AG08396 (cell line): ENCODE measurements around the gene CELSR1.
"Not testable (repeated sequence)": the region's sequence is repeated elsewhere in the genome, so short reads cannot be mapped to it uniquely, and the experiment has no call there.

Experiments used
- DNase-seq: peaks from one replicate; pipeline ENCODE4 v3.0.0; 2012; ENCODE audit warnings: low spot score, mixed read lengths

Gene CELSR1

DNA sequence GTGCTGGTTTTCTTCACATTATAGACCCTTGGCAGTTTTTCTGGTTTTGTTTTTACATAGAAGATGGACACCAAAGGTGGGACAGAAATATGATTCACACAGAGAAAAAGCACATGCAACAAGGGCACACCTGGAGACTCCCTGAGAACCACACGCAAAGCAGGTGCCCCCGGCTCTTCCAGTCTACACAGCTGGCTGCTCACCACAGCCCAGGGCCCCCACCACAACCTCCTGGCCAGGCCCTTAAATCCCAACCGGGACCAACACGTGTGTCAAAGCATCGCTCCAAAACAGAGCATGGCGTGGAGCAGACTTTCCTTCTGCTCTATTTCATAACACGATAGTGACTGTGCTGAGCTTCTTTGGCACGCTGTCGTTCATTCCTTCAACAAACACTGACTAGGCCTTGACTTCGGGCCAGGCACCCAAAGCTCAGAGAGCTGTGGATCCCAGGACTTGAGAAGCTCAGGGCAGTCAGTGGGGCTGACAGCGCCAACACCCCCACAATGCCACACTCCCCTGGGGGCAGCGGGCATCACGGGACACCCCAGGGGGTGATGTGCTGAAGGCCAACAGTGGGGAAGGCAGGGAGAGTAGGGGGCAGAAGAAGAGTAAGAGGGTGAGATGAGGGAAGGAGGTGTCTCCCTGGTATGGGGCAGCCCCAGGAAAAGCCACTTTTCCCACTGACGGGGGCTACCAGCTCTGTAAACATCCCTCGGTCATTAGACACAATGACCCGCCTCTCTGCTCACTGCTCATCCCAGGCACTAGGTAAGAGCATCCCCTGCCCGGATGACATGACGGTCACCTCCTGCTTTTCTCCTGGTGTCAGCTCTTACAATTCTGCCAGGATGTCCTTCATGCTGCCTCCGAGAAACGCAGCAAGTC lies 26.0 kb downstream of the CELSR1 start:
- no peak for DNase-seq

DNA sequence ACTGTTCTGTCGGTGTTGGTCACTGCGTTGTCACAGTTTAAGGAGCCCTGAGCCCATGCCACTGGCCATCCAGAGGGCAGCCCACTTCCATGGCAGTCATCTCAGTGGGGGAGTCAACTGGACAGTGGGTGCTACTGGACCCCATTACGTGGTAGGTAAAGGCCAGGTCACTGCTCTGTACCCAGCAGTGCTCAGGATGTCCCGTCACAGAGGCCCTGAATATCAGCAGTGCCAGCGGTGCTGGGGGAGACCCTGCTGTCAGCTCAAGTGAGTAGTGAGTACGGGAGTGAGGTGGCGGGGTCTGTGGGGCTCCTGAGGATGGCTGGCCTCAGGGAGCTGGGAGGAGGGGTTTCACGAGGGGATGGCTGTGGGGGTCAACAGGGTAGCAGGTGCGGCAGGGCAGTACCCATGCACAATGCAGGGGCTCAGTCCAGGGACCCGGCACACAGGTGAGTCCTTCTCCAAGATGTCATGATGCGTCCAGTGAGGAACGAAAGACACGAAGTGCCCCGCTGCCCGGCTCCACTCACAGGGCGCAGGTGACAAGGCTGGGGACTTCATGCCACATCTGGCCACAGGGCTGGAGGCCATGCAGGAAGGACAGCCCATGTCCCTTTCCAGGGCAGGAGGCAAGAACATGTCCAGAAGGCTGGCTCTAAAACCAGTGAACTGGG lies 27.9 kb downstream of the CELSR1 start:
- DNase-seq = no peak

DNA sequence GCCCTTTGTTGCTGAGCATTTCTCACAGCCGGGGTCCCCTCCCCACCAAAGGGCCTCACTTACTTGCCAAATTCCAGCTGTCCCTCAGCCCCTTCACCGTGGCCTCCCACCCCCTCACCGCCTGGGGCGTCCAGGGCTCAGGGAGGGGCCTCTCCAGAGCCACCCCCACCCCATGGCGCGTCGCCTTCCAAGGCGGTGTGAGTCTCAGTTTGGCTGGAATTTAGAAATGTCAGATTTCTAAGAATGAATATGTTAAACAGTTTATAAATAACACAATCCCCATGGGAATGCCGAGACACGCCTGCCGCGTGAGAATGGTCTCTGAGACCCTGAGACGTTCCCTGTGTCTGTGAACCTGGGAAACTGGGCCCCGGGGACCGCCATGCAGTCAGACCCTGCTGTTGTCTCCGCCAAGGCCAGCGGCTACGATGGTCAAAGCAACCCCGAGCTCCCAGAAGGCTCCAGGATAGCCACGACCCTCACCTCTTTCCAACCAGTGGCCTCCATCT lies 28.9 kb downstream of the CELSR1 start:
- DNase-seq = no peak

DNA sequence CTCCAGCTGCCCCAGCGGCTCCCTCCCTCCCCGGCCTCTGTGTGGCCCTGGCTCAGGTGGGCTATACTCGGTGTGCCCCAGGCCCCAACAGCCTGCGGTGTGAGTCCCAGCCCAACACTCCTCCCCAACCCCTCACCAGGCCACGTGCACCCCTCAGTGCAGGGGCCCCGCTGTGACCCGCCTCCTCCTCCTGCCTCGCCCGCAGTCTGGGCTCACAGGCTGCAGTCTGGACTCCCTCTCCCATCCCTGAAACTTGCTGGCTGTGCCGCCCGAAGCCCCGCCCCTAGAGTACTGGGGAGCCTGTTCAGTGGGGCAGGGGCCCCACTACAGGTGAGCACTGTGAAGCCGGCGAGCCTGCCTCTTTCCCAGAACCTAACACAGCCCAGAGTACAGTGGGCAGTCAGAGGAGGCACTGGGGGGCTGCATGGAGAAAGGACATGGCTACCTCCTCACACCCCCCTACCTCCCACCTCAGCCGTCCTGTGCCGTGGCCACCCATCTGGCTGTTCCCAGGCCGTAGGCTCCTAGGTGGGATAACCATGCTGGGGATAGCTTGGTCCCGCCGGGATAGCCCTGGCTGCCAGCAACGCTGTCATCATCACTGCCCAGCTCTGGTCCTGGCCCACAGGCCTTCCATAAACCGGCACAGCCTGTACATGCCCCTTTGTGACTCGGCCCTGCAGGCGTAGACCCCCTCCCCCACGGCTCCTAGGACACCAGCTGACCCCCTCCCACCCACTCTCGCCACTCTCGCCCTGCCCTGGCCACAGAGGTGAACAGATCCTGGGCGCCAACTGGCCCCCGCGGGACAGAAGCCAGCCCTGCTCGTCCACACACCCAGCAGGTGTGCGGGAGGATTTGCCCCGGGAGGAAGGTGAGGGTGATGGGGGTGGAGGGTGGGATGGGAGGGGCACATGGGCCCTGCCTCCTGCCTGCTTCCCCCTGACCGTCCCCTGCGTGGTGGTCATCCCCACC lies 29.7 kb downstream of the CELSR1 start:
- no peak for DNase-seq

DNA sequence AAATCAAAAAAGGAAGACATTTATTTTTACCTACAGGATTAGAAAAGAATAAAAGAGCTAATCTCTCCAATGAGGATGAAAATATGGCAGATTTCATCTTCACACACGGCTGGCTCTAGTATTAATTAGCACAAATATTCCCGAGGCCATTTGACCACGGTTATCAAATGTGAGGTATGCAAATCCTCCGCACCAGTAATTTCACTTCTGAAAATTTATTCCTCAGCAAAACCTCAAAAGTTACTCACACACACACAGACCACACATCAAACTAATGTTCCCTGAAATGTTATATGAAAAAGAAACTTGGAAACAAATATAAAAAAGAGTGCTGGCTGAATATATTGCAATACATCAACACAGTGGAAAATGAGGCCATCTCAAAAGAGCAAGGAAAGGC lies 32.8 kb downstream of the CELSR1 start:
- DNase-seq = no peak

DNA sequence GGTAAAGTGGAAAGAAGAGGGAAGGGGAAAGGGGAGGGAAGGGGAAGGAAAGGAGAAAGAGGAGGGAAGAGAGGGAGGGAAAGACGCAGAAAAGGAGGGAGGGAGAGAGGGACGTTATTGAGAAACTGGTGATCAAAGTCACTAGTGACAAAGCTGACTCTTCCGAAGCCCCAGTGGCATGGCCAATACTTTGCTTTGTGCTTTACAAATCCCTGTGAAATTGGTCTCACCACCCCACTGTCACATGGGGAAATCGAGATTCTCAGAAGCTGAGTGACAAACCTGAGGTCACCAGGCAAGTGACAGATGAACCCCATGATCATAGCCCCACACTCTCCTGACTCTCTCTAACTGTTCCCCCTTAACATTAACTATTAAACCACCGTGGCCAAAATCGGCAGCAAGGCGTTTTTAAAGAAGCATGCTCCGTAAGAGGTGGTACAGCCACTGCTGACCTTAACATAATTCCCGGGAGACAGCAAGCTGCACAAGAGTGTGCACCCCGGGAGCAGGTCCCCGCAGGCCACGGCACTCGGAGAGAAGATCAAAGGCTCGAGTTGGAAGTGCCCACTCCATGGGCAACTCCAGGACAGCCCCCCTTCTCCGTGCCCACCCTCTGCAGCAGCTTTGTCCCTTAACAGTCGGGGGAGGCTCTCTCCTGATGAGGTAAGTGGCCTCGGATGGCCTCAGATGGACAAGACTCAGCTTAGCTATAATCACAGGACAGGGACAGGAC lies 34.8 kb downstream of the CELSR1 start:
- DNase-seq = no peak

DNA sequence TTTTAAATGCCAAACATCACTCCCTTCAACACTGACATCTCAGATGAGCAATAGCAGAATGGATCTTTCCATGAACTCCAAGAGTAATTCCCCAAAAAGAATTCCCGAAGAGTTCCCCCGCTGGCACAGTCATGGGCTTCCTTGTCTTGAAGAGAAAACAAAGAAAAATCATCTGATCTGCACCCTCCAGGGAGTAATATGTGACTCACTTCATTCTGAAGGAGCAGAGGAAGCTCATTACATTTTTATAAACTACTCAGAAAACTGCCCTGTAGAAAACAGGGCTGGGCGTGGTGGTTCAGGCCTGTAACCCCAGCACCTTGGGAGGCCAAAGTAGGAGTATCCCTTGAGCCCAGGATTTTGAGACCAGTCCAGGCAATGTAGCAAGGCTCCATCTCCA lies 35.7 kb downstream of the CELSR1 start:
- DNase-seq = peak; percentile 63

DNA sequence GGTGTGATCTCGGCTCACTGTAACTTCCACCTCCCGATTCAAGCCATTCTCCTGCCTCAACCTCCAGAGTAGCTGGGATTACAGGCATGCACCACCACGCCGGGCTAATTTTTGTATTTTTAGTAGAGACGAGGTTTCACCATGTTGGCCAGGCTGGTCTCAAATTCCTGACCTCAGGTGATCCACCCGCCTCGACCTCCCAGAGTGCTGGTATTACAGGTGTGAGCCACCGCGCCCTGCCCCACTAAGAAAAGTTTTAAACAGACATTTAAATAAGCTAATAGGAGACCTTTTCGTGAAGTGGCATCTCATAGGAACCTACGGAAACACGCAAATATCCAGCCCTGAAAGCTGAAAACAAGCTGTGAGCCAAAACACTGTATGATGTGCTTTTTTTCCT lies 36.2 kb downstream of the CELSR1 start:
- DNase-seq = not testable (repeated sequence)

DNA sequence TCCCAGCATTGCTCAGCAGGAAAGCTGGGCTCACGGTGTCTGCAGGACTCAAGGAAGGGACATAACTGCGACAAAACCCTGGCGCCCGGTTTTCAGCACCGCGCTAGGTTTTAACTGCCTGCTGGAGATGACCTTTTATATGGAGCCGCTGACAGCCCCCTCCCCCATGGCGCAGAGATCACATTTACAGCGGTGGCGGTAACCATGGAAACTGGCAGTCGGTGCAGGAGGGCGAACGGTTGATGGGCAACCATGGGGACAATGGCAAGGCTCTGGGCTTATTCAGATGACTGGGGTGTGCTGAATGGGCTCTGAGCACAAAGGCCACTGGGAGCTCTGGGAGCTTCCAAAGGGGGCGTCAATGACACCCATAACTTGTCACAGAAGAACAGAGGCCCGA lies 37.2 kb downstream of the CELSR1 start:
- DNase-seq = no peak

DNA sequence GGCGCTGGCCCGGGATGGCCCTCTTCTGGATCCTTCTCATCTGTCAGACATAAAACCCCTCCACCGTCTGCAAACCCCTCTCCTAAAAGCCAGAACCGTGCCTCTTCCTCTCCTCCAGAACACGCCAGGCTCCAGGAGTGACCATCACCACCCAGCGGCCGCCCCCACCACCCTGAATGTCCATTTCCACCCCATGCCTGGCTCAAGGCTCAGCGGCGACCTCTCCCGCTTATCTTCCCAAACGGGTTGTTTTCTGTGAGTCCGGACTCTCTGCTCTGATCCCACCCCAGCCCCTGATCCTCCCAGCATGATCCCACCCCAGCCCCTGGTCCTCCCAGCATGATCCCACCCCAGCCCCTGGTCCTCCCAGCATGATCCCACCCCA lies 37.6 kb downstream of the CELSR1 start:
- DNase-seq = no peak

DNA sequence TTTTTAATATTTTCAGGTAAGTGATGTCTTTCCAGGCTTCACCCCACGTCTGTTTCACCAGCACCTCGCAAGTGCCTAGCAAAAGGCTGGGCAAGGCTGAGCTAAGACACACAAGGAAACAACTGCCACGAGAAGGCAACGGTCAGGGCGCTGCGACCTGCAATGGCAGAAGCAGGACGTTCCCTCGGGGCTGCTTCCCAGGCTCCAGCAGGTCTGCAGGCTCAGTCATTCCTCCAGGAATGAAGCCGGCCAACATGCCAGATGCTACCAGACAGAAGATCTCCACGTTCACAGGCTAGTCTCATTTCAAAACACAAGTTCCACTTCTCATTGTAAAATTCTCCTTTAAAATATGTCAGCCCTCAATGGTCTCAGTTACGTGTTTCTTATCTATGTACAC lies 45.5 kb downstream of the CELSR1 start:
- no peak for DNase-seq

DNA sequence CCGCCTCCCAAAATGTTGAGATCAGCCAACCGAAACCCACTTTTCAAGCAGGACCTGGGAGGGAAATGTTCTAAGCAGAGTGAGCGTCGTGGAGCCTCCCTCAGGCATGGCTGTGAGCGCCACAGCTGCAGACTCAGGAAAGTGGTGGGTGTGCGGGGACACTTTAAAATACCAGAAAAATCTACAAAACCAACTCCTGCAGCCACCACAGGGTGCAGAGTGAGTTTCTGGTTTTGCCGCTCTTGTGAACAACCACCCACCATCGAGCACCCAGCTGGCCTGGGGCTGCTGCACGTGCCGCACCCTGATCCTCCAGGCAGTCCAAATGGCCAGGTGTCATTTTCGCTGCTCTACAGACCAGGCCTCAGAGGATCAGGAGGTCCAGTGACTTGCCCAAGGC lies 46.9 kb downstream of the CELSR1 start:
- DNase-seq = no peak

DNA sequence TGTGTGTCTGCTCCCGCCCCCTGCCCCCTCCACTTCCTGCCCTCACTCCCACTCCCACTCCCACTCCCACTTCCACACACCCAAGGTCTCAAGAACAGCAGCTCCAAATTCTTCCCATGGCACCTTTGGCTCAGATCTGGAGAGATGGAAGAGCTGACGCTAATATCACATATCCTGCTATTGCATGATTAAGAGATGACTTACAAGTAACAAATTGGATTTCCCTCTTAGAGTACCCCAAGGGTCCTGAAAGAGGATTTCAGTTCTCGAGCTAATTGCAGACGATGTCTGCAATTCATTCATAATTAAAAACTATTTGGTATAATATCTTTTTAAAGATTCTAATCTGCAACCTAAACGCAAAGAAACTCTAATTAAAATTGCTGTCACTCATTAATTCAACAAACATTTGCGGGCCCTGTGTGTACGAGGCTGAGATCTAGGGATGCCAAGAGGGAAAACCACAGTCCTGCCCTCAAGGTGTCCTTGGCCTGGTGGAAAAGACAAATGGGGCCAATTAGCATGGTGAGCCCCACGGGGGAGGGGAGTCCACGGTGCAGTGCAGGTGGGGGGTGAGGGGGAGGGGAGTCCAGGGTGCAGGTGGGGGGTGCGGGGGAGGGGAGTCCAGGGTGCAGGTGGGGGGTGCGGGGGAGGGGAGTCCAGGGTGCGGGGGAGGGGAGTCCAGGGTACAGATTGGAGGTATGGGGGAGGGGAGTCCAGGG lies 50.3 kb downstream of the CELSR1 start:
- no peak for DNase-seq

DNA sequence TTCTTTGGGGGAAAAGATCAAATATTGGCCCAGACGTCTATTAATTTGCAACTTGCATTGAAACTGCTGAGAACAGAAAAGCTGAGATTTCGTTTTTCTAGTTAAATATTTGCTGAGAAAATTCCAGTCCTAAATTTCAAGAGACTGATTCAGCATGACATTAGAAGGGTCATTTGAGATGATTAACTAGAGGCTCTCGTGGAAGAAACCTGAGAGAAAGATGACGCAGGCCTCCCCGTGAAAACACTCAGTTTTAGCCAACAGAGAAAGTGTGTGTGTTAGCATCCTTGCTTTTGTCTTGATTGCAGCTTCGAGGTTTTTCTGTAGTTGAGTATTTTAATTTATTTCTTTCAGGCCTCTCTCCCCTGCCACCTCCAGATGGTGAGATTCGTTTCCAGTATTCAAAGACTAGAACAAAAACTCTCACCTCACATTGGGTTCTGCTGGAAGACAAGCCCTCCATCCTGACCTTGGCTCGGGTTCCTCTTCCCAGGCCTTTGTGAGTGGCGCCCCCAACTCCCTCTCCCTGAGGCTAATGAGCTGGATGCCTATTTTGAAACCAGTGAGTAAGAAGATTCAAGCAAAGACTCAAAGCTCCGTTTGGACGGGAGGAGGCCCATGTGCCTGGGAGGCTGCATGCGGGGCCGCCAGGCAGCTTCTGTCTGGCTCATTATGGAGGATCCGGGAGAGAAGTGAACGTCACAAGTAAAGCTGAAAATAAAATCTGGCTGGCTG lies 52.4 kb downstream of the CELSR1 start:
- DNase-seq = no peak

DNA sequence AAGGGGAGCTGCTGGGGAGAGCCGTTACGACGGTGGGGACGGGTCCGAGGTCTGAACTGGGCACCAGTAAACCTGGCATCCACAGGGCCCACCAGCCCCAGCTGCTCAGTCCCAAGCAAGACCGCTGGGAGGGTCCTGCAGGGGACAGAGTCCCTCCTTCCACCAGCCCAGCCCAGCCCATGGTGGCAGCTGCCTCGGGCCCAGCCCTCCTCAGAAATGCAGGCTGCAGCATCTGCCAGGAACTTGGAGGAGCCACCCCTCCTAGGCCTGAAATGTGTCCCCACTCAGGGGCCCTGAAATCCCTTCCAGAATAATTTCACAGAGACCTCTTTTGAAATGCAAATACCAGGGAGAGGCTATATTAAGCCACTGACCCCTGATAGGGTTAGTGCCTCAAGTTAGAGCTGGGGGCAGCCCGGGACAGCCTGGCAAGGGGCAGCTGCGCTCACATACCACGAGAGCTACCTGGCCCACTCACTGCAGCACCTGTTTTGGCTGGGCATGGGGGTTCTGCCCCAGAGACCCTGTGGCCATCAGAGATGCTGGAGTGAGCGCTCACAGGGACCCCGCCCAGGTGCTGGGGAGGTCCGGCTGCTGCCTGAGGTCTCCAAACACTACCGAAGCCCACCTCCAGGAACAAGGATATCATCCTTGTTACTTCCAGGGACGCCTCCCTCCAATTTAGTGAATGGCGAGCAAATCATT lies 53.1 kb downstream of the CELSR1 start:
- DNase-seq = no peak

DNA sequence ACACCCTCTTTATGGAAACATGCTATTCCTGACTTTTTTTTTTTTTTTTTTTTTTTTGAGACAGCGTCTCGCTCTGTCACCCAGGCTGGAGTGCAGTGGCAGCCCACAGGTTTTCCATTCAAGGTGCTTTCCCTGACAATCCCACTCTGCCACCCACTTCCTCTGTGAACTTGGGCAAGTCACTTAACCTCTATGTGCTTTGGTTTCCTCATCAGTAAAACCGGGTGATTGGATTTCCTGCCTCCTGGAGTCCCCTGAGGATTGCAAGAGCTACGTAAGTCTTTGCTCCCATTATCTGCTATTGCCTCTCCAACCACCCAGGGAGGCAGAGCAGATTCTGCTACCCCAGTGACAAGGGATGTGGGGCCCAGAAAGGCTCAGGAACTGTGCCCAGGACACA lies 54.1 kb downstream of the CELSR1 start:
- no peak for DNase-seq

DNA sequence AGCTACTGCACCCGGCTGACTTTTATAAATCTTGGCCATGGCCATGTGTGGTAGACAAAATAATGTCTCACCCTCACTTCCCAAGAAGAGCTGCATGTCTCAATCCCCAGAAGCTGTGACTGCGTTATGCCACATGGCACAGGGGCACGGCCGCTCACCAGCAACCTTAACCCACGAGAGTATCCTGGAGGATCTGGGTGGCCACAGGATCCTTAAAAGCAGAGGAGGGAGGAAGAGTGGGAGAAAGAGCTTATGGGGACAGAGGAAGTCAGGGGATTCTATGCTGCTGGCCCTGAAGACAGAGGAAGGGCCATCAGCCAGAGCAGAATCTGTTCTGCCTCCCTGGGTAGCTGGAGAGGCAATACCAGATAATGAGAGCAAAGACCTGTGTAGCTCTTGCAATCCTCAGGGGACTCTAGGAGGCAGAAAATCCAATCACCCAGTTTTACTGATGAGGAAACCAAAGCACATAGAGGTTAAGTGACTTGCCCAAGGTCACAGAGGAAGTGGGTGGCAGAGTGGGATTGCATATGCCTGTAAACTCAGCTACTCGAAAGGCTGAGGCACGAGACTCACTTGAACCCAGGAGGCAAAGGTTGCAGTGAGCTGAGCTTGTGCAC lies 55.3 kb downstream of the CELSR1 start:
- DNase-seq = no peak

DNA sequence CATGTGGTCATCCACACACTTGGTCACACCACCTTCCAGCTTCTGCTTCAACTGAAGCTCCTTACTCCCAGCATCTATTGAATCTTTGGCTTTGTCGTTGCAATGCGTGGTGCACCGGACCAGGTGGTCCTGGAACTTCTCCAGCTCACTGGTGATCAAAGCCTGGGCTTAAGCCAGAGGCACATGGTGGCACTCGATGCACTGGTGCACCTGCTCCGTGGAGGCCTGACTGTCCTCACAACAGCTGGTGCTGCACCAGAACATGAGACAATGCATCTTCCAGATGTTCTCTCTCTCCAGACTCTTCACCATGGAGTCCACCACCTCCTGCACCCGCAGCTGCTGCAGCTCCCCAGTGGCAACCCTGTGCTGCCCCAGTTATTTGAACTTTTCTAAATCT lies 56.0 kb downstream of the CELSR1 start:
- DNase-seq = no peak

DNA sequence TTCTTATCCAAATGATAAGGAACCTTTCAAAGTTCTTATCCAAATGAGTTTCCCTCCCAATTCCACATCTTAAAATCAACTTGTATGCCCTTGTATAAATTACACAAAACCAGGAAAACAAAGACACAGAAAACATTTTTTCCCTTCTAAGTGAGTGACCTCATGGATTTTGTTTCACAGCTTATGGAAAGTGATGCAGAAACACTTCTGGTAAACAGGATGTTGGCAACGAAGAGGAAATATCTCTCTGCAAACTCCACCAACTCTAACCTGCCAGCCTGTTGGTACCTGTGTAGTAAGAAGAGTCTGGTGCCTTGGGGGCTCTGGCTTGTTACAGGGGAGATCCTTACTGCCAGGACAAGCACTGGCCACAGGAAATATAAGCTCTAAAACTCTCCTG lies 57.0 kb downstream of the CELSR1 start:
- DNase-seq = no peak
